HG03565 (cell line): Measurements from ENCODE around the gene MRTFB.
"Not testable (repeated sequence)": the region's sequence is repeated elsewhere in the genome, so short reads cannot be mapped to it uniquely, and the experiment has no call there.

Experiments
- ATAC-seq: cut with Tn5 transposase; IDR thresholded peaks from one replicate; pipeline ENCODE4 v1.9.1; 2021; ENCODE audit warnings: mild to moderate bottlenecking, moderate library complexity; ENCODE audit not compliant: unreplicated experiment

The MRTFB gene

GRCh38 chr16:14182999-14183398, 111.9 kb downstream of the MRTFB start:
- no peak for ATAC-seq

GRCh38 chr16:14183962-14184361, 112.8 kb downstream of the MRTFB start:
- ATAC-seq: not testable (repeated sequence)

- ATAC-seq: no peak
Observed at GRCh38 chr16:14186007-14186794, 115.1 kb downstream of the MRTFB start.

GRCh38 chr16:14186795-14187221, 115.7 kb downstream of the MRTFB start:
- ATAC-seq: no peak

GRCh38 chr16:14187517-14188338, 116.6 kb downstream of the MRTFB start:
- no peak for ATAC-seq

- peak; percentile 75 for ATAC-seq
Observed at GRCh38 chr16:14193316-14193871, 122.3 kb downstream of the MRTFB start.

GRCh38 chr16:14194721-14195120, 123.6 kb downstream of the MRTFB start:
- ATAC-seq: no peak

GRCh38 chr16:14196011-14196410, 124.9 kb downstream of the MRTFB start:
- ATAC-seq: no peak

GRCh38 chr16:14196539-14196938, 125.4 kb downstream of the MRTFB start:
- ATAC-seq: no peak

GRCh38 chr16:14198012-14198411, 126.9 kb downstream of the MRTFB start:
- ATAC-seq: no peak

- ATAC-seq: no peak
Observed at GRCh38 chr16:14198572-14198971, 127.5 kb downstream of the MRTFB start.

GRCh38 chr16:14199199-14199598, 128.1 kb downstream of the MRTFB start:
- ATAC-seq: no peak

GRCh38 chr16:14199624-14200023, 128.5 kb downstream of the MRTFB start:
- ATAC-seq: no peak

GRCh38 chr16:14202095-14202494, 131.0 kb downstream of the MRTFB start:
- ATAC-seq: no peak

- no peak for ATAC-seq
Observed at GRCh38 chr16:14202697-14203096, 131.6 kb downstream of the MRTFB start.

- no peak for ATAC-seq
Observed at GRCh38 chr16:14203166-14203565, 132.0 kb downstream of the MRTFB start.

- ATAC-seq: no peak
Observed at GRCh38 chr16:14205666-14206065, 134.5 kb downstream of the MRTFB start.

GRCh38 chr16:14211856-14212543, 140.9 kb downstream of the MRTFB start:
- no peak for ATAC-seq

GRCh38 chr16:14215941-14216340, 144.8 kb downstream of the MRTFB start:
- no peak for ATAC-seq

GRCh38 chr16:14219983-14220382, 148.9 kb downstream of the MRTFB start:
- no peak for ATAC-seq

- ATAC-seq: no peak
Observed at GRCh38 chr16:14223632-14224031, 152.5 kb downstream of the MRTFB start.
